ENCODE results near the gene PIGS. TPM values are rescaled to one million over a fixed set of nuclear protein-coding genes. Genes with fewer than 3 reads are reported as not detected.

Gene PIGS
- total and polyA plus RNA-seq, 2 donors (not counting 3 experiments of a cell fraction or from before 2014, with no cell fraction given): 71.3 to 110 TPM

DNA sequence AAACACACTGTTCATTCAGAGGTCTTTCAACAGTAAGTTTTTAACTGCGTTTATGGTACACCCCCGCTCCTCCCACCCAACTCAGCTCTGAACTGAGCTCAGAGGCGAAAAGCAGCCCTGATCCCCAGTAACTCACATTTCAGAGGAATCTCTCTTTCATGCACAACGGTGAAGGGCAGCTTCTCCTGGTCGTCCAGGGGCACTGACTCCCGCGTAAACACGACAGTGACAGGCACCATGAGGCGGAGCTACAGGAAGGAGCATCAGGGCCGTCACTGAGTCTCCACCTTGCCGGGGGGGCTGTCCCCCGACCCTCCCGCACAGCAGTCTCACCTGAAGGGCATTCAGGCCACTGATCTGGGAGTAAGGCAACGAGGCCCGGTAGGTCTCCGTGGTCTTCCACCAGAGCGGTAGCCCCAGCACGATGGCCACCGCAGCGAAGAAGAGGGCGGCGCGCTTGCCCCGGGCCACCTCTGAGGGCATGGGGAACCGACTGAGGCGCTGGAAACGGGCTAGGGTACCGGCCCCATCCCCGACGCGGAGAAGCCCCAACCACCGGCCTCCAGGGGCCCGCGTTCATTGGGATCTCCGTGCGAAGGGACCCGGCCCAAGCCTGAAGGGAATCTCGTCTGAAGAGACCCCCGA, 486 bp downstream of the PIGS start:
- dilution Hi-C loops (cut with MboI; ENCODE audit: extremely low pct_ligation_motif_present, low sequenced_read_pairs) (no loop called here), intact Hi-C loops (cut with micrococcal nuclease) (loop anchor here (2.0 kb wide), 1 partner anchor 18 kb away; the partner anchor contains the start of gene UNC119)
- H3K9me3 ChIP-seq (replicated peaks; ENCODE audit: control insufficient read depth, insufficient read depth, low read length): no peaks in the 10 kb centered on the region
- peak overlapping the region; percentile 15 for H3K27ac ChIP-seq (ENCODE audit: insufficient read depth, low read depth, low read length)
- no peaks in the 10 kb centered on the region for H3K36me3 ChIP-seq (ENCODE audit: control insufficient read depth in 2 of 2, extremely low read depth in 1 of 2, insufficient read depth in 2 of 2, low read length in 2 of 2)
- no peaks in the 10 kb centered on the region for H3K27me3 ChIP-seq (ENCODE audit: control insufficient read depth in 2 of 2, insufficient read depth in 2 of 2, low read length in 2 of 2)
- H2AFZ ChIP-seq (ENCODE audit: low read depth, low read length): peak overlapping the region; percentile 66
- H3K4me2 ChIP-seq (ENCODE audit: insufficient read depth, low read length): peak overlapping the region; percentile 84
- no peaks in the 10 kb centered on the region for H4K20me1 ChIP-seq (replicated peaks; ENCODE audit: control insufficient read depth, extremely low read depth, insufficient read depth, low read length)
- H3K9me1 ChIP-seq (replicated peaks; ENCODE audit: control insufficient read depth, extremely low read depth, insufficient read depth, low read length): no peaks in the 10 kb centered on the region
- peak overlapping the region; percentile 62 for H3K9ac ChIP-seq (replicated peaks; ENCODE audit: extremely low read depth, insufficient read depth, low read length)
- FAIRE-seq (no peak), DNase-seq (ENCODE audit: low read depth, low spot score) (peak; percentile 37)
- no TSS peak for BruUV-seq (replicated peaks)
- peaks cover 17% of the 10 kb centered on the region for H3K79me2 ChIP-seq (ENCODE audit: control insufficient read depth, insufficient read depth, low read length)
- ChIA-PET POLR2A (interaction anchor here (1.0 kb wide), 1 partner anchor 25 kb away, joined by 5 read pairs; no protein-coding TSS in a partner anchor), CTCF (interaction anchor here (1.0 to 1.8 kb wide), 11 partner anchors 10 to 76 kb away, joined by 3 to 9 read pairs (median 3); no protein-coding TSS in a partner anchor)
- peak overlapping the region; percentile 52 to 73 (median 64) for H3K4me3 ChIP-seq (replicated peaks in 1 of 3; ENCODE audit: insufficient read depth in 1 of 3, low read depth in 1 of 3, low read length in 3 of 3)
- H3K4me1 ChIP-seq (ENCODE audit: control insufficient read depth, extremely low read depth, insufficient read depth, low read length): peaks cover 10% of the 10 kb centered on the region
- TF ChIP-seq POLR2AphosphoS5 (IDR thresholded peaks at IDR 0.05; ENCODE audit: insufficient read depth, low read depth, low read length) (no peak), FOS (IDR thresholded peaks at IDR 0.05; ENCODE audit: borderline replicate concordance, insufficient read depth, low read length) (no peak), MYC (IDR thresholded peaks at IDR 0.05; ENCODE audit: low read depth, low read length) (no peak), MAX (IDR thresholded peaks at IDR 0.05; ENCODE audit: insufficient read depth, insufficient read length) (no peak), EZH2 (IDR thresholded peaks at IDR 0.05; ENCODE audit: borderline replicate concordance, low read depth, low read length, severe bottlenecking) (no peak), POLR2A (IDR thresholded peaks at IDR 0.05; ENCODE audit: low read depth, low read length) (no peak), GATA2 (IDR thresholded peaks at IDR 0.05; ENCODE audit: insufficient read depth, insufficient read length, low read depth, low read length) (no peak), JUN (IDR thresholded peaks at IDR 0.05; ENCODE audit: borderline replicate concordance, insufficient read depth, insufficient read length, low read depth) (no peak)
- TF ChIP-seq, protein P1, sequence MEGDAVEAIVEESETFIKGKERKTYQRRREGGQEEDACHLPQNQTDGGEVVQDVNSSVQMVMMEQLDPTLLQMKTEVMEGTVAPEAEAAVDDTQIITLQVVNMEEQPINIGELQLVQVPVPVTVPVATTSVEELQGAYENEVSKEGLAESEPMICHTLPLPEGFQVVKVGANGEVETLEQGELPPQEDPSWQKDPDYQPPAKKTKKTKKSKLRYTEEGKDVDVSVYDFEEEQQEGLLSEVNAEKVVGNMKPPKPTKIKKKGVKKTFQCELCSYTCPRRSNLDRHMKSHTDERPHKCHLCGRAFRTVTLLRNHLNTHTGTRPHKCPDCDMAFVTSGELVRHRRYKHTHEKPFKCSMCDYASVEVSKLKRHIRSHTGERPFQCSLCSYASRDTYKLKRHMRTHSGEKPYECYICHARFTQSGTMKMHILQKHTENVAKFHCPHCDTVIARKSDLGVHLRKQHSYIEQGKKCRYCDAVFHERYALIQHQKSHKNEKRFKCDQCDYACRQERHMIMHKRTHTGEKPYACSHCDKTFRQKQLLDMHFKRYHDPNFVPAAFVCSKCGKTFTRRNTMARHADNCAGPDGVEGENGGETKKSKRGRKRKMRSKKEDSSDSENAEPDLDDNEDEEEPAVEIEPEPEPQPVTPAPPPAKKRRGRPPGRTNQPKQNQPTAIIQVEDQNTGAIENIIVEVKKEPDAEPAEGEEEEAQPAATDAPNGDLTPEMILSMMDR (IDR thresholded peaks at IDR 0.05; ENCODE audit: extremely low read depth in 1 of 2, insufficient read depth in 1 of 2, low read depth in 1 of 2, low read length in 2 of 2): no peak

Measured in endothelial cell of umbilical vein (primary cell).